ENCODE measurements around the gene TRIOBP. TPM values are rescaled to one million over a fixed set of nuclear protein-coding genes. Genes with fewer than 3 reads are reported as not detected.

TRIOBP gene
- total and polyA plus RNA-seq, 2 of the 4 experiments (the other 2 are of a cell fraction): 46.4 to 69.8 TPM

GRCh38 chr22:37711490-37711889, 14.6 kb downstream of the TRIOBP start:
- in situ Hi-C loops (cut with MboI; ENCODE audit: low sequenced_read_pairs) (no loop called here), dilution Hi-C loops (cut with HindIII; ENCODE audit: low sequenced_read_pairs, unreplicated experiment) (no loop called here), intact Hi-C loops (cut with micrococcal nuclease) (no loop called here)
- Histone ChIP-seq H2AFZ (replicated peaks; ENCODE audit: low read length, poor library complexity) (no peak overlapping the region), H4K5ac (ENCODE audit: low read depth, low read length) (no peak overlapping the region), H4K20me1 (ENCODE audit: insufficient read depth, low read length) (no peaks in the 10 kb centered on the region), H2AK5ac (ENCODE audit: low read depth, low read length) (no peak overlapping the region; the same call in 1 of the 2 replicates), H2BK5ac (ENCODE audit: low read depth, low read length, poor library complexity, severe bottlenecking) (no peak overlapping the region), H3K4ac (ENCODE audit: low read depth, low read length) (no peak overlapping the region), H3K27ac (ENCODE audit: insufficient read depth, low read length) (no peak overlapping the region), H3K56ac (ENCODE audit: extremely low read depth, insufficient read depth, low read length) (no peak overlapping the region), H3K18ac (ENCODE audit: low read depth, low read length) (no peak overlapping the region), H3K9me3 (ENCODE audit: control insufficient read depth, insufficient read depth, low read length) (no peaks in the 10 kb centered on the region), H4K91ac (ENCODE audit: insufficient read depth, low read depth, low read length) (no peak overlapping the region), H2BK120ac (ENCODE audit: low read depth, low read length) (no peak overlapping the region), H3K9ac (ENCODE audit: low read depth, low read length) (no peak overlapping the region), H4K8ac (ENCODE audit: low read depth in 2 of 2, low read length in 2 of 2) (no peak overlapping the region), H3K4me3 (ENCODE audit: insufficient read depth, low read depth, low read length) (no peak overlapping the region), H3K23ac (ENCODE audit: low read depth, low read length) (no peak overlapping the region), H3K36me3 (ENCODE audit: control insufficient read depth, insufficient read depth, low read length) (no peaks in the 10 kb centered on the region), H3K14ac (replicated peaks; ENCODE audit: low read depth, low read length) (no peak overlapping the region), H3K27me3 (ENCODE audit: control insufficient read depth, insufficient read depth, low read length) (no peaks in the 10 kb centered on the region), H3K79me1 (ENCODE audit: low read depth in 1 of 2, low read length in 2 of 2) (no peaks in the 10 kb centered on the region), H3K4me2 (ENCODE audit: low read depth, low read length) (no peak overlapping the region), H2BK20ac (ENCODE audit: low read depth, low read length) (no peak overlapping the region), H2AK9ac (replicated peaks; ENCODE audit: low read depth, low read length, poor library complexity) (no peak overlapping the region), H2BK15ac (ENCODE audit: low read depth, low read length) (no peak overlapping the region), H3K4me1 (ENCODE audit: control insufficient read depth, insufficient read depth, low read length) (no peaks in the 10 kb centered on the region), H3K9me1 (ENCODE audit: insufficient read depth, low read length) (no peaks in the 10 kb centered on the region)
- no peak for TF ChIP-seq CTCF (conservative IDR thresholded peaks at IDR 0.05; ENCODE audit: low read depth, low read length)
- POLR2A ChIA-PET (ENCODE audit: unreplicated experiment): no interaction called here
- no peak for ATAC-seq (ENCODE audit: low read depth)
- CTCF ChIA-PET: interaction anchor here (0.6 kb wide), 1 partner anchor 8 kb away, joined by 3 read pairs; no protein-coding TSS in a partner anchor
- DNase-seq: no peak
- no TSS peak for BruUV-seq (replicated peaks)
- WGBS, 2 experiments (ENCODE audit: extremely low coverage in 2 of 2, insufficient read length in 1 of 2): 94% methylated on average over 3 of the region's 10 CpGs; no CpG with 5 or more reads in 1 of the 2 experiments

Data from IMR-90 (cell line).